CD14-positive monocyte (primary cell): ENCODE data around the gene FHIT. TPM values are rescaled to one million over a fixed set of nuclear protein-coding genes. Genes with fewer than 3 reads are reported as not detected.

Source experiments
- DNase-seq, 3 donors: peaks; one replicate each; pipeline ENCODE4 v3.0.0-alpha.2; 2011 to 2022
- H2AFZ ChIP-seq: 2 replicates; pipeline ENCODE4 v1.6.0; 2012; ENCODE audit warnings: mild to moderate bottlenecking, low read depth, low read length, inconsistent platforms; ENCODE audit not compliant: insufficient read depth, poor library complexity, severe bottlenecking
- H3K27ac ChIP-seq, 2 donors: 1 replicate in 1 of 2; 2 replicates in 1 of 2; pipeline ENCODE4 v1.5.1; 2012 to 2013; ENCODE audit warnings: low read length in 2 of 2, control low read depth in 1 of 2, inconsistent platforms in 1 of 2, low read depth in 1 of 2, mild to moderate bottlenecking in 1 of 2
- H3K27me3 ChIP-seq, 2 donors: one replicate each; pipeline versions ENCODE4 v1.6.0 to v1.6.1; 2011 to 2013; ENCODE audit warnings: low read length in 2 of 2; ENCODE audit not compliant: control insufficient read depth in 2 of 2, insufficient read depth in 2 of 2
- H3K36me3 ChIP-seq, 2 donors: replicated peaks in 1 of 2; 1 replicate in 1 of 2; 2 replicates in 1 of 2; pipeline versions ENCODE4 v1.5.1 to v1.6.1; 2012 to 2013; ENCODE audit warnings: low read length in 2 of 2, control low read depth in 1 of 2, inconsistent platforms in 1 of 2, mild to moderate bottlenecking in 1 of 2; ENCODE audit not compliant: insufficient read depth in 2 of 2, control insufficient read depth in 1 of 2
- H3K4me1 ChIP-seq, 2 donors: 1 replicate in 1 of 2; 2 replicates in 1 of 2; pipeline versions ENCODE4 v1.5.1 to v1.6.1; 2012 to 2013; ENCODE audit warnings: low read length in 2 of 2, control low read depth in 1 of 2, inconsistent platforms in 1 of 2, mild to moderate bottlenecking in 1 of 2, moderate library complexity in 1 of 2; ENCODE audit not compliant: insufficient read depth in 2 of 2, control insufficient read depth in 1 of 2
- H3K4me2 ChIP-seq: replicated peaks from 2 replicates; pipeline ENCODE3; 2012; ENCODE audit warnings: low read length, moderate library complexity, mild to moderate bottlenecking; ENCODE audit not compliant: poor library complexity, severe bottlenecking; ENCODE audit errors: extremely low read depth
- H3K4me3 ChIP-seq, 3 experiments: fragments of 200-600 bp in 1 of 3; sonication (generic) in 1 of 3; replicated peaks in 1 of 3; 1 replicate in 2 of 3; 2 replicates in 1 of 3; pipeline ENCODE4 v1.5.1; 2011 to 2013; ENCODE audit warnings: low read length in 3 of 3, mild to moderate bottlenecking in 3 of 3, control low read depth in 2 of 3, low read depth in 2 of 3, inconsistent platforms in 1 of 3, moderate library complexity in 1 of 3
- H3K79me2 ChIP-seq: 2 replicates; pipeline ENCODE4 v1.6.0; 2012; ENCODE audit warnings: mild to moderate bottlenecking, control low read depth, inconsistent platforms, low read length, moderate library complexity; ENCODE audit not compliant: insufficient read depth
- H3K9ac ChIP-seq: 2 replicates; pipeline ENCODE4 v1.6.0; 2017; ENCODE audit warnings: low read length, mild to moderate bottlenecking; ENCODE audit not compliant: insufficient read depth, poor library complexity, severe bottlenecking
- H3K9me3 ChIP-seq, 2 donors: replicated peaks in 1 of 2; 1 replicate in 1 of 2; 2 replicates in 1 of 2; pipeline versions ENCODE4 v1.5.1 to v1.6.1; 2012 to 2013; ENCODE audit warnings: low read length in 2 of 2, control low read depth in 1 of 2; ENCODE audit not compliant: control insufficient read depth in 1 of 2, insufficient read depth in 1 of 2
- H4K20me1 ChIP-seq: 2 replicates; pipeline ENCODE4 v1.6.0; 2012; ENCODE audit warnings: mild to moderate bottlenecking, low read length, control low read depth, moderate library complexity; ENCODE audit not compliant: insufficient read depth
- H3K27ac Mint-ChIP-seq, 7 donors: one replicate each; pipeline ENCODE4 v1.8.0; 2020; ENCODE audit warnings: mild to moderate bottlenecking in 7 of 7, mixed read lengths in 7 of 7, moderate library complexity in 6 of 7, inconsistent platforms in 2 of 7
- H3K27me3 Mint-ChIP-seq, 3 donors: one replicate each; pipeline ENCODE4 v1.8.0; 2021 to 2022; ENCODE audit warnings: low read depth in 3 of 3, mild to moderate bottlenecking in 3 of 3, mixed read lengths in 3 of 3, moderate library complexity in 3 of 3, inconsistent platforms in 1 of 3
- H3K36me3 Mint-ChIP-seq, 2 donors: one replicate each; pipeline ENCODE4 v1.8.0; 2020; ENCODE audit warnings: mixed read lengths in 2 of 2, inconsistent platforms in 1 of 2, mild to moderate bottlenecking in 1 of 2
- H3K4me1 Mint-ChIP-seq: one replicate; pipeline ENCODE4 v1.8.0; 2020; ENCODE audit warnings: mild to moderate bottlenecking, mixed read lengths
- H3K4me3 Mint-ChIP-seq, 2 donors: one replicate each; pipeline ENCODE4 v1.8.0; 2020; ENCODE audit warnings: mild to moderate bottlenecking in 2 of 2, mixed read lengths in 2 of 2, moderate library complexity in 1 of 2
- H3K9me3 Mint-ChIP-seq, 7 donors: one replicate each; pipeline ENCODE4 v1.8.0; 2020 to 2022; ENCODE audit warnings: mixed read lengths in 7 of 7, mild to moderate bottlenecking in 6 of 7, moderate library complexity in 6 of 7, inconsistent platforms in 2 of 7
- WGBS: methylation state at CpG from one replicate; pipeline ENCODE4 v1.1.5; 2013; ENCODE audit warnings: missing lambda C conversion rate; ENCODE audit not compliant: insufficient coverage; 5-methylcytosine and 5-hydroxymethylcytosine counted together
- intact Hi-C, 2 donors: fragments of 100-400 bp; cut with micrococcal nuclease; formaldehyde crosslinking; loops; one replicate each; pipeline versions ENCODE4 v1.15.0 to v1.15.1; 2023
- polyA plus RNA-seq, 3 donors: library from polyadenylated mRNA; depleted of rRNA in 1 of 3; unstranded in 2 of 3; stranded (reverse) in 1 of 3; fragments of 300-500 nt in 2 of 3; fragments of >200 nt in 1 of 3; fragmentation: Illumina TruSeq in 2 of 3; gene quantifications; 1 replicate in 2 of 3; 2 replicates in 1 of 3; pipeline ENCODE4 v1.2.3, GENCODE V29; 2012 to 2021
- TF ChIP-seq, protein P1 (sequence below): fragments of 200-600 bp; IDR thresholded peaks from one replicate; pipeline ENCODE4 v1.8.0; 2022; ENCODE audit warnings: antibody characterized with exemption, mild to moderate bottlenecking

The FHIT gene
- polyA plus RNA-seq, 3 donors: 1.7 to 3.4 (median 3.2) TPM

DNA sequence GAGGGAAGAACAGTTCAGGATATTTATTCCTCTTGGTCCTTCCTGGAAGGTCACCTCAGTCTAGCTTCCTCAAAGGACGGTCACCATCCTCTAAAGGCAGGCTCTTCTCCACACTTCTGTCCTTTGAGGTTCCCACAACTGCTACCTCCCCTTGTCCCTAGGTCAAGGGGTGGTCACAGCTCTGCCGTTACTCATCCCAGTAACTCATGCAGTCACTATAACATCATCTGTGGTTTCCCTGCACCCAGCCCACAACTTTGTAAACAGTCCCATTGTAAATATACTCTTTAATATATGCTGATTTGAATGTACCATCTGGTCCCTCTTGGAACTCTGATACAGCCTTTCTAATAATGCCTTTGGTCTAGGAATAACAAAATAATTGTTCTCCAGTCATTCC, 887.4 kb downstream of the FHIT start:
- no peaks in the 10 kb centered on the region for H3K4me1 Mint-ChIP-seq
- no peak overlapping the region for H3K4me3 ChIP-seq
- no peak for DNase-seq
- H3K4me2 ChIP-seq: no peak overlapping the region
- no peak overlapping the region for H3K9ac ChIP-seq
- H3K27ac Mint-ChIP-seq: no peak overlapping the region
- TF ChIP-seq, protein P1, sequence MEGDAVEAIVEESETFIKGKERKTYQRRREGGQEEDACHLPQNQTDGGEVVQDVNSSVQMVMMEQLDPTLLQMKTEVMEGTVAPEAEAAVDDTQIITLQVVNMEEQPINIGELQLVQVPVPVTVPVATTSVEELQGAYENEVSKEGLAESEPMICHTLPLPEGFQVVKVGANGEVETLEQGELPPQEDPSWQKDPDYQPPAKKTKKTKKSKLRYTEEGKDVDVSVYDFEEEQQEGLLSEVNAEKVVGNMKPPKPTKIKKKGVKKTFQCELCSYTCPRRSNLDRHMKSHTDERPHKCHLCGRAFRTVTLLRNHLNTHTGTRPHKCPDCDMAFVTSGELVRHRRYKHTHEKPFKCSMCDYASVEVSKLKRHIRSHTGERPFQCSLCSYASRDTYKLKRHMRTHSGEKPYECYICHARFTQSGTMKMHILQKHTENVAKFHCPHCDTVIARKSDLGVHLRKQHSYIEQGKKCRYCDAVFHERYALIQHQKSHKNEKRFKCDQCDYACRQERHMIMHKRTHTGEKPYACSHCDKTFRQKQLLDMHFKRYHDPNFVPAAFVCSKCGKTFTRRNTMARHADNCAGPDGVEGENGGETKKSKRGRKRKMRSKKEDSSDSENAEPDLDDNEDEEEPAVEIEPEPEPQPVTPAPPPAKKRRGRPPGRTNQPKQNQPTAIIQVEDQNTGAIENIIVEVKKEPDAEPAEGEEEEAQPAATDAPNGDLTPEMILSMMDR: no peak
- intact Hi-C loops: no loop called here
- no peaks in the 10 kb centered on the region for H3K36me3 ChIP-seq
- no peak overlapping the region for H2AFZ ChIP-seq
- H3K27me3 Mint-ChIP-seq: peaks cover 0 to 2% (median 0%) of the 10 kb centered on the region in 3 donors
- no peaks in the 10 kb centered on the region for H3K36me3 Mint-ChIP-seq
- no peaks in the 10 kb centered on the region for H3K79me2 ChIP-seq
- H3K9me3 ChIP-seq: peaks cover 0 to under 1% of the 10 kb centered on the region in 2 donors
- H3K4me3 Mint-ChIP-seq: no peak overlapping the region
- H3K27ac ChIP-seq: no peak overlapping the region
- H4K20me1 ChIP-seq: no peaks in the 10 kb centered on the region
- WGBS: 100% methylated on average over 1 of the region's 2 CpGs
- peaks cover 0 to 6% (median 3%) of the 10 kb centered on the region in 7 donors for H3K9me3 Mint-ChIP-seq
- no peaks in the 10 kb centered on the region for H3K4me1 ChIP-seq
- H3K27me3 ChIP-seq: no peaks in the 10 kb centered on the region

- H3K36me3 ChIP-seq: no peaks in the 10 kb centered on the region
- Mint-ChIP-seq H3K9me3 (peaks cover 0 to 6% (median 3%) of the 10 kb centered on the region in 7 donors), H3K27me3 (peaks cover 0 to 2% (median 0%) of the 10 kb centered on the region in 3 donors), H3K4me3 (no peak overlapping the region), H3K4me1 (no peaks in the 10 kb centered on the region), H3K36me3 (no peaks in the 10 kb centered on the region), H3K27ac (no peak overlapping the region)
- H3K27ac ChIP-seq: no peak overlapping the region
- H3K9me3 ChIP-seq: no peaks in the 10 kb centered on the region
- H4K20me1 ChIP-seq: no peaks in the 10 kb centered on the region
- no peaks in the 10 kb centered on the region for H3K4me1 ChIP-seq
- H3K4me2 ChIP-seq: no peak overlapping the region
- intact Hi-C loops: no loop called here
- no peak overlapping the region for H2AFZ ChIP-seq
- H3K4me3 ChIP-seq: no peak overlapping the region
- H3K79me2 ChIP-seq: no peaks in the 10 kb centered on the region
- H3K27me3 ChIP-seq: no peaks in the 10 kb centered on the region
- TF ChIP-seq, protein P1: no peak
- no peak overlapping the region for H3K9ac ChIP-seq
- no peak for DNase-seq
- no CpG with 5 or more reads among the region's 2 CpGs for WGBS
Measured at GRCh38 chr3:60355825-60356224, 895.4 kb downstream of the FHIT start.
